Measurements from ENCODE around the gene RPS6KA2.

GRCh38 chr6:166411271-166411670 is 215.8 kb downstream of the RPS6KA2 start:
- TF ChIP-seq POLR2A (IDR thresholded peaks at IDR 0.05) (no peak), CTCF (IDR thresholded peaks at IDR 0.05) (no peak)
